Adipocyte (in vitro differentiated cells): ENCODE measurements around the gene TSPAN7.

Experiments used
- DNase-seq: peaks from one replicate; pipeline ENCODE4 v3.0.0-alpha.2; 2015; ENCODE audit warnings: low read depth
- H3K27me3 ChIP-seq: replicated peaks from 2 replicates; pipeline ENCODE4 v1.7.0; 2013; ENCODE audit warnings: mild to moderate bottlenecking, low read length, moderate library complexity; ENCODE audit not compliant: control insufficient read depth, insufficient read depth
- H3K36me3 ChIP-seq: 2 replicates; pipeline ENCODE4 v1.7.0; 2013; ENCODE audit warnings: low read length, mild to moderate bottlenecking, moderate library complexity; ENCODE audit not compliant: control insufficient read depth, insufficient read depth, severe bottlenecking
- H3K4me1 ChIP-seq: 2 replicates; pipeline ENCODE4 v1.7.0; 2013; ENCODE audit warnings: mild to moderate bottlenecking, low read length, moderate library complexity; ENCODE audit not compliant: control insufficient read depth, insufficient read depth
- H3K4me3 ChIP-seq: 2 replicates; pipeline ENCODE4 v1.7.0; 2013; ENCODE audit warnings: mild to moderate bottlenecking, low read length, moderate library complexity
- H3K9ac ChIP-seq: 2 replicates; pipeline ENCODE4 v1.7.0; 2013; ENCODE audit warnings: mild to moderate bottlenecking, low read length, moderate library complexity
- H3K9me3 ChIP-seq: 2 replicates; pipeline ENCODE4 v1.7.0; 2013; ENCODE audit warnings: mild to moderate bottlenecking, low read length, moderate library complexity; ENCODE audit not compliant: control insufficient read depth

Gene TSPAN7

GRCh38 chrX:38626296-38626695 lies 65.0 kb downstream of the TSPAN7 start:
- no peak for DNase-seq
- H3K9ac ChIP-seq = no peak overlapping the region
- H3K9me3 ChIP-seq = no peaks in the 10 kb centered on the region
- H3K36me3 ChIP-seq = no peaks in the 10 kb centered on the region
- H3K4me1 ChIP-seq = no peaks in the 10 kb centered on the region
- no peak overlapping the region for H3K4me3 ChIP-seq
- H3K27me3 ChIP-seq = peaks cover 31% of the 10 kb centered on the region

GRCh38 chrX:38627683-38628082 lies 66.3 kb downstream of the TSPAN7 start:
- DNase-seq = no peak
- H3K4me3 ChIP-seq = no peak overlapping the region
- H3K9me3 ChIP-seq = no peaks in the 10 kb centered on the region
- peaks cover 26% of the 10 kb centered on the region for H3K27me3 ChIP-seq
- no peaks in the 10 kb centered on the region for H3K4me1 ChIP-seq
- H3K36me3 ChIP-seq = no peaks in the 10 kb centered on the region
- H3K9ac ChIP-seq = no peak overlapping the region

GRCh38 chrX:38628587-38628986 lies 67.2 kb downstream of the TSPAN7 start:
- H3K9me3 ChIP-seq = no peaks in the 10 kb centered on the region

GRCh38 chrX:38632516-38632915 lies 71.2 kb downstream of the TSPAN7 start:
- H3K9ac ChIP-seq = no peak overlapping the region
- no peaks in the 10 kb centered on the region for H3K9me3 ChIP-seq
- H3K4me3 ChIP-seq = no peak overlapping the region
- no peak for DNase-seq
- H3K27me3 ChIP-seq = peaks cover 9% of the 10 kb centered on the region
- H3K4me1 ChIP-seq = no peaks in the 10 kb centered on the region
- H3K36me3 ChIP-seq = no peaks in the 10 kb centered on the region

More at GRCh38 chrX:38628587-38628986, 67.2 kb downstream of the TSPAN7 start:
- Histone ChIP-seq H3K9ac (no peak overlapping the region), H3K36me3 (no peaks in the 10 kb centered on the region), H3K4me3 (no peak overlapping the region), H3K27me3 (peaks cover 19% of the 10 kb centered on the region), H3K4me1 (no peaks in the 10 kb centered on the region)
- DNase-seq = no peak

GRCh38 chrX:38634665-38635064 lies 73.3 kb downstream of the TSPAN7 start:
- Histone ChIP-seq H3K27me3 (peaks cover 14% of the 10 kb centered on the region), H3K36me3 (no peaks in the 10 kb centered on the region), H3K9ac (no peak overlapping the region), H3K4me1 (no peaks in the 10 kb centered on the region), H3K9me3 (no peaks in the 10 kb centered on the region), H3K4me3 (no peak overlapping the region)
- no peak for DNase-seq

- Histone ChIP-seq H3K9ac (no peak overlapping the region), H3K4me1 (no peaks in the 10 kb centered on the region), H3K4me3 (no peak overlapping the region), H3K27me3 (peaks cover 25% of the 10 kb centered on the region), H3K36me3 (no peaks in the 10 kb centered on the region), H3K9me3 (no peaks in the 10 kb centered on the region)
- DNase-seq = no peak
These were observed 75.8 kb downstream of the TSPAN7 start for GRCh38 chrX:38636949-38637819.

- DNase-seq = no peak
- H3K36me3 ChIP-seq = no peaks in the 10 kb centered on the region
- H3K9ac ChIP-seq = no peak overlapping the region
- peaks cover 37% of the 10 kb centered on the region for H3K27me3 ChIP-seq
- H3K4me3 ChIP-seq = no peak overlapping the region
- no peaks in the 10 kb centered on the region for H3K4me1 ChIP-seq
- no peaks in the 10 kb centered on the region for H3K9me3 ChIP-seq
These were observed 77.7 kb downstream of the TSPAN7 start for GRCh38 chrX:38638952-38639529.

- Histone ChIP-seq H3K9me3 (no peaks in the 10 kb centered on the region), H3K9ac (no peak overlapping the region), H3K36me3 (no peaks in the 10 kb centered on the region), H3K4me1 (no peaks in the 10 kb centered on the region), H3K27me3 (peaks cover 38% of the 10 kb centered on the region), H3K4me3 (no peak overlapping the region)
- no peak for DNase-seq
These were observed 78.4 kb downstream of the TSPAN7 start for GRCh38 chrX:38639730-38640129.

- Histone ChIP-seq H3K4me1 (no peaks in the 10 kb centered on the region), H3K9ac (no peak overlapping the region)
These were observed 79.9 kb downstream of the TSPAN7 start for GRCh38 chrX:38641197-38641596.

GRCh38 chrX:38643903-38644302 lies 82.6 kb downstream of the TSPAN7 start:
- Histone ChIP-seq H3K4me1 (no peaks in the 10 kb centered on the region), H3K4me3 (no peak overlapping the region), H3K36me3 (no peaks in the 10 kb centered on the region), H3K27me3 (peaks cover 52% of the 10 kb centered on the region), H3K9me3 (no peaks in the 10 kb centered on the region), H3K9ac (no peak overlapping the region)
- DNase-seq = no peak

More at GRCh38 chrX:38641197-38641596, 79.9 kb downstream of the TSPAN7 start:
- no peak overlapping the region for H3K4me3 ChIP-seq
- DNase-seq = no peak
- no peaks in the 10 kb centered on the region for H3K36me3 ChIP-seq
- H3K27me3 ChIP-seq = peaks cover 47% of the 10 kb centered on the region
- H3K9me3 ChIP-seq = no peaks in the 10 kb centered on the region

- DNase-seq = no peak
- Histone ChIP-seq H3K36me3 (no peaks in the 10 kb centered on the region), H3K9ac (no peak overlapping the region), H3K4me3 (no peak overlapping the region), H3K4me1 (no peaks in the 10 kb centered on the region), H3K27me3 (peaks cover 45% of the 10 kb centered on the region), H3K9me3 (no peaks in the 10 kb centered on the region)
These were observed 84.8 kb downstream of the TSPAN7 start for GRCh38 chrX:38646129-38646528.
